ENCODE results near the gene TACO1. TPM values are rescaled to one million over a fixed set of nuclear protein-coding genes. Genes with fewer than 3 reads are reported as not detected.

The TACO1 gene
- total RNA-seq, 2 experiments from 2014 or later = 22.9 to 24.5 TPM

DNA sequence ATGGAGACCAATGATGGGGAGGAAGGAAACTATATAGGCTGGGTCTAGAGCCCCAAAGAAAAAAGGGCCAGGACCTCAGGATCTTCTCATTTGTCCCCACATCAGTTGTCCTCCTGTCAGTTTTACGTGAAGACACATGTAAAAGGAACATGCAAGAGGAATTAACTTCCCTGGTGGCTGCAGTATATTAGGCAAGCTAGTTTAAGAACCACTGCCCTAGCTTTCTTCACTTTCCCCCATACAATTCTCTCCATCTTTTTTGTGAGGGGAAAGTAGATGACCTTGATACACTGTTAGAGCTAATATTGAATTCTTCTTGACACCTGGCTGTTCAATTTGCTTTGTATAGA, 23.8 kb downstream of the TACO1 start:
- POLR2A ChIA-PET = interaction anchor here (0.7 to 1.0 kb wide), 2 partner anchors 73 to 169 kb away, joined by 3 to 5 read pairs; no protein-coding TSS in a partner anchor
- CTCF ChIA-PET = interaction anchor here (1.1 to 4.8 kb wide), 4 partner anchors 12 to 199 kb away, joined by 3 to 48 read pairs (median 4); no protein-coding TSS in a partner anchor
- Mint-ChIP-seq H3K4me3 (peak overlapping the region; percentile 39), H3K9me3 (ENCODE audit: insufficient read depth) (no peaks in the 10 kb centered on the region), H3K27me3 (ENCODE audit: low read depth) (peaks cover 2% of the 10 kb centered on the region), H3K4me1 (ENCODE audit: low read depth) (peaks cover 32% of the 10 kb centered on the region), H3K36me3 (ENCODE audit: low read depth) (no peaks in the 10 kb centered on the region), H3K27ac (no peak overlapping the region)
- DNase-seq (no peak), ATAC-seq (no peak)

DNA sequence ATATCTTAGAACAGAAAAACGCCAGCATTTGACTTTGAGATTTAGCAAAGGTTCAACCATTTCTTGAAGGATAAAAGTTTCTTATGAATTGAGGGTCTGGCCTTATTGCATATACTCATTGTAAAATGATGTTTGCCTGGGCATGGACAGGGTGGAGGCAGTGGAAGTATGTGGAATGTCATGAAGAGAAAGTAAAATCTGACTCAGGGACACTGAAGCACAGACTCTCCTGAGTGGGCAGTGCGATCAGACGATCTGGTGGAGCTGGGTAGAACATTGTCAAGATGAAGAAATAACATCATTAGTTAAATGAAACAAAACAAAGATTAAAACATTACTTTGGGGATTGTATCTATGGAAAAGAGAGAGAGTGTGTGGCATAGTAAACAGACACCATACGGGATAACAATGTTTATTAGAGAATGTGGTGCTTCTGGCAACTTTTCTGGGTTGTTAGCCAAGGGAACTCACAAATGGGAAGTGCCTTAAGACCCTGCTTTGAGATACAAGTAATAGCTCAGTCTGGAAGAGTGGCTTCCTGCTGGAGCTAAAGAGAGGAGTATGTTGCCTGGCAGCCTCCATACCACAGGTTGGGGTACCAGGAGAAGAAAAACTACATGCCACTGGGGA, 26.0 kb downstream of the TACO1 start:
- Mint-ChIP-seq H3K36me3 (ENCODE audit: low read depth) (no peaks in the 10 kb centered on the region), H3K27ac (no peak overlapping the region), H3K9me3 (ENCODE audit: insufficient read depth) (no peaks in the 10 kb centered on the region), H3K4me1 (ENCODE audit: low read depth) (peaks cover 27% of the 10 kb centered on the region), H3K27me3 (ENCODE audit: low read depth) (no peaks in the 10 kb centered on the region), H3K4me3 (no peak overlapping the region)
- DNase-seq = no peak
- CTCF ChIA-PET = interaction anchor here (0.9 to 1.8 kb wide), 3 partner anchors 11 to 201 kb away, joined by 4 to 7 read pairs (median 5); no protein-coding TSS in a partner anchor
- ATAC-seq = no peak
- POLR2A ChIA-PET = no interaction called here

DNA sequence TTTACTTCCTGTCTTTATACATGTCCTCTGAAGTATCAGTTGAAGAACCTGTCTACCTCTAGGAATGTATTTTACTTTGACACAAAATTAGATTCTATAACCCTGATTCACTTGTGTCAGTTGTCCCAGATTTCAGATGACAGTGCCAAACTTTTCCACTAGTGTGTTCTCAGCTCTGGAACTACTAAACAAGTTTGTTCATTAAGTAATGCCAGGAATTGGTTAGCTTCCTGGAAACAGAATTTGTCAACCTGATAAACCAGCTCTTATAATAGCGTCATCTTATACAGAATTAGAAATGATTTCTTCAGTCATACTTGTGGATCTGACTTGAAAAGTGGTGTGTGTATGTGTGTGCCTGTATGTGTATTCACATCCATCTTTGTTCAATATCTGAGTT, 28.9 kb downstream of the TACO1 start:
- POLR2A ChIA-PET = interaction anchor here (0.6 kb wide), 1 partner anchor 15 kb away, joined by 3 read pairs; no protein-coding TSS in a partner anchor
- Mint-ChIP-seq H3K36me3 (ENCODE audit: low read depth) (peaks cover 13% of the 10 kb centered on the region), H3K4me1 (ENCODE audit: low read depth) (peaks cover 23% of the 10 kb centered on the region), H3K27ac (no peak overlapping the region), H3K9me3 (ENCODE audit: insufficient read depth) (no peaks in the 10 kb centered on the region), H3K27me3 (ENCODE audit: low read depth) (no peaks in the 10 kb centered on the region), H3K4me3 (no peak overlapping the region)
- CTCF ChIA-PET = interaction anchor here (0.9 to 1.3 kb wide), 2 partner anchors 144 to 204 kb away, joined by 3 read pairs; partner anchors contain the start of gene CCDC47
- DNase-seq = no peak
- no peak for ATAC-seq

DNA sequence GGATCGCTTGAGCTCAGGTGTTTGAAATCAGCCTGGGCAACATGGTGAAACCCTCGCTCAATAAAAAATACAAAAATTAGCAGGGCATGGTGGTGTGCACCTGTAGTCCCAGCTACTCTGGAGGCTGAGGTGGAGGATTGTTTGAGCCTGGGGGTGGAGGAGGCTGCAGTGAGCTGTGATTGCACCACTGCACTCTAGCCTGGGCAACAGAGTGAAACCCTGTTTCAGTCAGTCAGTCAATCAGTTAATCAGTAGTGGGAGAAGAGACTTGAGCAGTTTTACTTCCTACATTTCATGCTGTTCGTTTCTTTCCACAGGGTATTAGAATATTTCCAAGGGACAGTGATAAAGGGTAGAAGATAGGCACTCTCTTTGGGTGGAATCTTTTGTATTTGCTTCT, 30.4 kb downstream of the TACO1 start:
- POLR2A ChIA-PET = no interaction called here
- Mint-ChIP-seq H3K4me1 (ENCODE audit: low read depth) (peaks cover 19% of the 10 kb centered on the region), H3K9me3 (ENCODE audit: insufficient read depth) (no peaks in the 10 kb centered on the region), H3K27ac (no peak overlapping the region), H3K27me3 (ENCODE audit: low read depth) (no peaks in the 10 kb centered on the region), H3K36me3 (ENCODE audit: low read depth) (peaks cover 18% of the 10 kb centered on the region), H3K4me3 (no peak overlapping the region)
- CTCF ChIA-PET = no interaction called here
- no peak for DNase-seq
- no peak for ATAC-seq

DNA sequence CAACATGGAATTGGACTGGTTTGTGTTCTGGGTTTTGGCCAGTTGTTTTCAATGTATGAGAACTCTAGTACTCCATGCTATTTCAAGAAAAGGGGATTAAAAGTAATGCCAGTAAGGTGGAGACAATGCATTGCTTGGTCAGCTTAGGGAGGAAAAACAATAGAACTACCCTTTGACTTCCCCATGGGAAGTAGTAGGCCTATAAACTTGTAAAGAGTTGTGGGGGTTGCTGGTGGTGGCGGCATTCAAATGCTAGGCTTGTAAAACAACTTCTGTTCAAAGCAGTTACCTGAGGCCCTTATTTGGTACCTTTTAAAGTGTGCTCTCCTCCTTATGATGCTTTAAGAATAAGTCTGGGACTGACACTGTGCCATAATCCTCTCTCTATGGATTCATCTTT, 30.9 kb downstream of the TACO1 start:
- Mint-ChIP-seq H3K36me3 (ENCODE audit: low read depth) (peaks cover 24% of the 10 kb centered on the region), H3K4me3 (no peak overlapping the region), H3K27me3 (ENCODE audit: low read depth) (no peaks in the 10 kb centered on the region), H3K9me3 (ENCODE audit: insufficient read depth) (no peaks in the 10 kb centered on the region), H3K4me1 (ENCODE audit: low read depth) (peaks cover 17% of the 10 kb centered on the region), H3K27ac (no peak overlapping the region)
- DNase-seq (no peak), ATAC-seq (no peak)
- CTCF ChIA-PET = no interaction called here
- POLR2A ChIA-PET = no interaction called here

DNA sequence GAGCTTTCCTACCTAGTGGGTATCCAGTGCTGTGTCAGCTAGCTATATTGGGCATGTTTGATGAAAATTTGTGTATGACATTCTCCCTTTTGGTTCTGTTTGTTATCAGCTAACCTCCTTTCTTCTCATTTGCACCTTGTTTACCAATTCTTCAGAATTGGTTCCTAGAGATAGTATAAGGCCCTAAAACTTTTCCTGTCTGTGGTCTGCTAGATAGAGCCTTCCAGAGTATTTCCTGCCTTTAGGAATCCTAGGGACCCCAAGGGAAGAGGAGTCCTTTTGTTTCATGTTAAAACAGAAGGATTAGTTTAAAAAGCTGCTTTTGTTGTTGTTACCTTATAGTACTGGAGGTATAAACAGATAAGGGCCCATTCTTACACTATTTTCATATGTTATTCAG, 33.0 kb downstream of the TACO1 start:
- Mint-ChIP-seq H3K4me1 (ENCODE audit: low read depth) (peaks cover 13% of the 10 kb centered on the region), H3K4me3 (no peak overlapping the region), H3K36me3 (ENCODE audit: low read depth) (peaks cover 27% of the 10 kb centered on the region), H3K27me3 (ENCODE audit: low read depth) (no peaks in the 10 kb centered on the region), H3K9me3 (ENCODE audit: insufficient read depth) (no peaks in the 10 kb centered on the region), H3K27ac (peak overlapping the region; percentile 19)
- DNase-seq (no peak), ATAC-seq (no peak)
- CTCF ChIA-PET = interaction anchor here (0.6 to 1.4 kb wide), 4 partner anchors 21 to 208 kb away, joined by 3 to 6 read pairs (median 3); no protein-coding TSS in a partner anchor
- POLR2A ChIA-PET = interaction anchor here (0.6 kb wide), 1 partner anchor 103 kb away, joined by 3 read pairs; no protein-coding TSS in a partner anchor

DNA sequence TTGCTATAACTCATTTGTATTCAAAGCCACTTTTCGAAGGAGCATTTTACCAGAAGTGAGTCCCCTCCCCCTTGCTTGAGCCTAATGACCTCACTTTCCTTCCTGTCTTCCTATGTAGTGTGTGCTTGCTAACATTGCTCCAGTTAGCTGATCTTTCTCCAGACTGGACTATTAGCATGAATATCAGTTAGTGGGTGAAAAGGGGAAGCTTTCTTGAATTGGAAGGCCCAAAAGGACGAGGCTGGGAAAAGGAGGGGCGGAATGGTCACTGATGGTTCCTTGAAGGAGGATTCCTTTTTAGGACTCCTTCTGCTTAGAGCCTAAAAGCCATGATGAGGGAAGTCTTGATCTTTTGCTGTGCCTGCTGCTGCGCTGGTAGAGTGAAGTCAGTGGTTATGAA, 33.5 kb downstream of the TACO1 start:
- ATAC-seq (no peak), DNase-seq (no peak)
- H3K36me3 Mint-ChIP-seq (ENCODE audit: low read depth) = peaks cover 27% of the 10 kb centered on the region
- H3K9me3 Mint-ChIP-seq (ENCODE audit: insufficient read depth) = no peaks in the 10 kb centered on the region
- ChIA-PET CTCF (interaction anchor here (0.7 to 1.4 kb wide), 3 partner anchors 21 to 208 kb away, joined by 3 to 6 read pairs (median 3); no protein-coding TSS in a partner anchor), POLR2A (interaction anchor here (0.6 kb wide), 1 partner anchor 102 kb away, joined by 3 read pairs; no protein-coding TSS in a partner anchor)
- no peak overlapping the region for H3K4me3 Mint-ChIP-seq
- peaks cover 17% of the 10 kb centered on the region for H3K4me1 Mint-ChIP-seq (ENCODE audit: low read depth)
- peak overlapping the region; percentile 19 for H3K27ac Mint-ChIP-seq
- H3K27me3 Mint-ChIP-seq (ENCODE audit: low read depth) = no peaks in the 10 kb centered on the region

DNA sequence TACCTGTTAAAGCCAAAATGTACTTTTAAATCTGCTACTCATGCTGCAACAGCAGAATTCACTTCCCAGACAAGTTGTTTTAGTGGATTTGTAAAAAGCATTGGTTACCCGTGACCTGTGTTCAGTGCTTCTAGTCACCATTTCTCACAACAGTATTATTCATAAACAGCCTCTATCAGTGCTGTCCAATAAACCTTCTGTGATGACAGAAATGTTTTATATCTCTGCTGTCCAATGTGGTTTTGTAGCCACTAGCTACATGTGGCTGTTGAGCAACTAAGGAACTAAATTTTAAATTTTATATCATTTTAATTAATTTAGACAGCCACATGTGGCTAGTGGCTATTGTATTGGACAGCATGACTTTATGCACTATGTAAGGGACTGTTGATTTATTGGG, 34.1 kb downstream of the TACO1 start:
- ChIA-PET CTCF (interaction anchor here (0.8 to 1.4 kb wide), 3 partner anchors 9 to 228 kb away, joined by 3 to 4 read pairs (median 3); no protein-coding TSS in a partner anchor), POLR2A (interaction anchor here (1.4 kb wide), 1 partner anchor 13 kb away, joined by 3 read pairs; the partner anchor contains the start of gene MAP3K3)
- ATAC-seq = no peak
- peaks cover 18% of the 10 kb centered on the region for H3K4me1 Mint-ChIP-seq (ENCODE audit: low read depth)
- peaks cover 27% of the 10 kb centered on the region for H3K36me3 Mint-ChIP-seq (ENCODE audit: low read depth)
- H3K27me3 Mint-ChIP-seq (ENCODE audit: low read depth) = no peaks in the 10 kb centered on the region
- H3K4me3 Mint-ChIP-seq = no peak overlapping the region
- no peak overlapping the region for H3K27ac Mint-ChIP-seq
- DNase-seq = no peak
- H3K9me3 Mint-ChIP-seq (ENCODE audit: insufficient read depth) = no peaks in the 10 kb centered on the region

DNA sequence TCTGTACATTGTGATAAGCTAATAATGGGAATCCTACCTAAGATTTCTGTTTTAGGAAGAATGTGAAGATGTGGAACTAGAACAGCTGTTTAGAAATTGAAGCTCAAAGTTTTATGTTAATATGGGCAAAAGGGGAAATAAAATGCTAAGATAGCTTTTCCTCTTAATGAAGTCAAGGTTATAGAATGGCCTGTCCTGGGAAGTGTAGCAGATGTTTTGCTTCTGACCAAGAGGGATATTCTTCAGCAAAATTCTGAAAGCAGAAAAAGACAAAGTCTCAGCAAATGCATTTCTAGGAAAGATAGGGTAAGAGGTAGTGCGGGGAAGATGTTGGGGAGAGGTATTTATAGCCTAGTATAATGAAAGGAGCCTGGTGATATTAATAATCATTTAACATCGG, 34.6 kb downstream of the TACO1 start:
- ATAC-seq = no peak
- H3K4me3 Mint-ChIP-seq = no peak overlapping the region
- H3K27ac Mint-ChIP-seq = no peak overlapping the region
- H3K4me1 Mint-ChIP-seq (ENCODE audit: low read depth) = peaks cover 17% of the 10 kb centered on the region
- no peaks in the 10 kb centered on the region for H3K9me3 Mint-ChIP-seq (ENCODE audit: insufficient read depth)
- POLR2A ChIA-PET = interaction anchor here (1.4 kb wide), 2 partner anchors 14 to 63 kb away, joined by 3 read pairs; partner anchors contain the start of gene MAP3K3
- DNase-seq = no peak
- CTCF ChIA-PET = interaction anchor here (0.8 to 2.5 kb wide), 3 partner anchors 8 to 228 kb away, joined by 3 to 9 read pairs (median 4); no protein-coding TSS in a partner anchor
- peaks cover 27% of the 10 kb centered on the region for H3K36me3 Mint-ChIP-seq (ENCODE audit: low read depth)
- no peaks in the 10 kb centered on the region for H3K27me3 Mint-ChIP-seq (ENCODE audit: low read depth)

DNA sequence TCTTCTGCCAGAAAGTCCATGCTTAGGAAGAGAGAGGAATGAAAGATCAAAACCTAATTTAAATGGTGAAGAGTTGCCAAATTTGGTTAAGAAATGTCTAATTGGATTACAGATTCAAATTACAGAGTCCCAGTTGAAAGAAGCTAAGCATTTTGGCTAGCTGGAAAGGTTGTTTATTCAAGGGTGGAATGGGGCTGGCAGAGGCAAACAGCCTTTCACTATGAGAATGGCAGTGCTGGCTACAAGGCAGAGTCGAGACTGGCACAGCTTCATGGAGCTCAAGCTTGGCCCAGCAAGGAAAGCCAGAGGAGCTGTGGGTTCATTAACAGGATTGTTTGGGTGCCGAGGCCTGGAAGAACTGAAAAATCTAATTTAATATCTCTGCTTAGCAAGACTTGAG, 35.1 kb downstream of the TACO1 start:
- no peak overlapping the region for H3K4me3 Mint-ChIP-seq
- H3K36me3 Mint-ChIP-seq (ENCODE audit: low read depth) = peaks cover 27% of the 10 kb centered on the region
- CTCF ChIA-PET = interaction anchor here (1.1 to 2.5 kb wide), 3 partner anchors 8 to 210 kb away, joined by 3 to 9 read pairs (median 4); no protein-coding TSS in a partner anchor
- H3K27ac Mint-ChIP-seq = no peak overlapping the region
- ATAC-seq = no peak
- no peak for DNase-seq
- POLR2A ChIA-PET = interaction anchor here (1.4 kb wide), 2 partner anchors 14 to 63 kb away, joined by 3 read pairs; partner anchors contain the start of gene MAP3K3
- H3K9me3 Mint-ChIP-seq (ENCODE audit: insufficient read depth) = no peaks in the 10 kb centered on the region
- H3K27me3 Mint-ChIP-seq (ENCODE audit: low read depth) = no peaks in the 10 kb centered on the region
- peaks cover 17% of the 10 kb centered on the region for H3K4me1 Mint-ChIP-seq (ENCODE audit: low read depth)

DNA sequence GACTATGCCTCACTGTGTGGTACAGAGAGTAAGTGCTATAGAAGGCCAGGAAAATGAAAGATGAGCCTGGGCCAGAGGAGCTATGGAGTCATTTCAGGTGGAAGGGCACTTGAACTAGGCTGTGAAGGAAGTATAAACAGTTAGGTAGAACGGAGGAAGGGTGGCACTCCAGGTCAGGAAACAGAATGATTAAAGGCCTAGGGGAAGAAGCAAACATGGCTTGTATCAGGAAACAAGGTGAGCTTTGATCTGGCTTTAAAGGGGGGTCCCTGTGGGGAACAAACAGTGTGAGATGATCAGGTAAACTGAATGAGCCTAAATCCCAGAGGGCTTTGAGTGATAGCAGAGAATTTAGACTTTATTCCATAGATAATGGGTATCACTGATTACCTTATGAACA, 38.4 kb downstream of the TACO1 start:
- POLR2A ChIA-PET = interaction anchor here (1.5 kb wide), 1 partner anchor 55 kb away, joined by 4 read pairs; no protein-coding TSS in a partner anchor
- ATAC-seq (no peak), DNase-seq (no peak)
- peak overlapping the region; percentile 23 for H3K27ac Mint-ChIP-seq
- H3K9me3 Mint-ChIP-seq (ENCODE audit: insufficient read depth) = no peaks in the 10 kb centered on the region
- H3K36me3 Mint-ChIP-seq (ENCODE audit: low read depth) = peaks cover 20% of the 10 kb centered on the region
- no peaks in the 10 kb centered on the region for H3K27me3 Mint-ChIP-seq (ENCODE audit: low read depth)
- peaks cover 9% of the 10 kb centered on the region for H3K4me1 Mint-ChIP-seq (ENCODE audit: low read depth)
- CTCF ChIA-PET = interaction anchor here (0.7 to 1.9 kb wide), 3 partner anchors 21 to 72 kb away, joined by 3 to 7 read pairs (median 3); no protein-coding TSS in a partner anchor
- no peak overlapping the region for H3K4me3 Mint-ChIP-seq

DNA sequence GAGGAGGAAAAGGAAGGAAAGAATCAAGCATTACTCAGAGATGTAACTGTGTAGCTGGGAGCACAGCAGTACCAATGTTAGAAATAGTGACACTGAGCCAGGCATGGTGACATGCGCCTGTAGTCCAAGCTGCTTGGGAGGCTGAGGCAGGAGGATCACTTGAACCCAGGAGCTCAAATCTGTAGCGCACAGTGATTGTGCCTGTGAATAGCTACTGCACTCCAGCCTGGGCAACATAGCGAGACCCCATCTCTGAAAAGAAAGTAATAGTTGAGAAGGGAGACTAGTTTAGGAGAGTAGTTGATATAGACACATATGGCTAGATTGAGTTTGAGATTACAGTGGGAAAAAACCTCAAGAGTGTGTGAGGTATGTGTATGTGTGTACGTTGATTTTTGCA, 39.3 kb downstream of the TACO1 start:
- ATAC-seq = no peak
- no peak overlapping the region for H3K4me3 Mint-ChIP-seq

More for the DNA sequence above, 39.3 kb downstream of the TACO1 start:
- CTCF ChIA-PET = interaction anchor here (1.2 to 1.9 kb wide), 2 partner anchors 28 to 71 kb away, joined by 3 to 7 read pairs; no protein-coding TSS in a partner anchor
- H3K27me3 Mint-ChIP-seq (ENCODE audit: low read depth) = no peaks in the 10 kb centered on the region
- peaks cover 6% of the 10 kb centered on the region for H3K4me1 Mint-ChIP-seq (ENCODE audit: low read depth)
- DNase-seq = no peak
- POLR2A ChIA-PET = no interaction called here
- H3K36me3 Mint-ChIP-seq (ENCODE audit: low read depth) = peaks cover 16% of the 10 kb centered on the region
- no peak overlapping the region for H3K27ac Mint-ChIP-seq
- no peaks in the 10 kb centered on the region for H3K9me3 Mint-ChIP-seq (ENCODE audit: insufficient read depth)

Measured in activated CD8-positive, alpha-beta T cell treated with anti-CD3 and anti-CD28 coated beads, Interleukin-2, amount 10 ng/mL, durations not matched to agents 7 days and 5 days (primary cell).